ENCODE measurements around the gene PI4KA.
"Not testable (repeated sequence)": the region's sequence is repeated elsewhere in the genome, so short reads cannot be mapped to it uniquely, and the experiment has no call there.

The PI4KA gene

GRCh38 chr22:20662524-20663036 lies 196.0 kb downstream of the PI4KA start:
- not testable (repeated sequence) for DNase-seq

DNA sequence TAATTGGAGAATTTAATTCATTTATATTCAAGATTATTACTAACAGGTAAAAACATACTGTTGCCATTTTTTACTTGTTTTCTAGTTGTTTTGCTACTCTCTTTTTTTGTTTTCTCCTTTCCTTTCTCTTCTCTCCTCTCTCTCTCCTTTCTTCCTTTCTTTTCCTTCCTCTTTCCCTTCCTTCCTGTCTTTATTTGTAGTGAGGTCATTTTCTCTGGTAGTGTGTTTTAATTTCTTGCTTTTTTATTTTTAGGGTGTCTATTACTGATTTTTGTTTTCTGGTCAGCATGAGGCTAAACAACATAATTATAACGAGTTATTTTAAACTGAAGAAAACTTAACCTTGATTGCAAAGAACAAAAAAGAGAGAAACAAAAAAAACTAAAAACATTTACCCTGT lies 197.1 kb downstream of the PI4KA start:
- no peak for DNase-seq

GRCh38 chr22:20660441-20661054 lies 198.1 kb downstream of the PI4KA start:
- no peak for DNase-seq

GRCh38 chr22:20659920-20660319 lies 198.7 kb downstream of the PI4KA start:
- DNase-seq = no peak

DNA sequence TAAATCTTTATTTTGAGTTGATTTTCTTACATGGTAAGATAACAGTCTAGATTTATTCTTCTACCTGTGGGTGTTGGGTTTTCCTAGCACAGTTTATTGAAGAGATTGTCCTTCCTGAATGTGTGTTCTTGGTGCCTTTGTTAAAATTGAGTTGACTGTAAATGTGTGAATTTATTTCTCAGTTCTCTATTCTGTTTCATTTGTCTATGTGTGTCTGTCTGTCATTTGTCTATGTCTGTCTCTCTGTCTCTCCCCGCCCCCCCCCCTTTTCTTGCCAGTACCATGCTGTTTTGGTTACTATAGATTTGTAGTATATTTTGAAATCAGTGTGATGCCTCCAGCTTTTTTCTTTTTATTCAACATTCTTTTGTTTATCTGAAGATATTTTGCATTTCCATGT lies 199.4 kb downstream of the PI4KA start:
- no peak for DNase-seq

- DNase-seq = no peak
Measured at GRCh38 chr22:20658433-20659222, 200.0 kb downstream of the PI4KA start.

- DNase-seq = no peak
Measured at GRCh38 chr22:20657963-20658362, 200.6 kb downstream of the PI4KA start.

All from SW 1271 (cell line).